Glutamatergic neuron (in vitro differentiated cells): Measurements from ENCODE around the gene RNASET2. TPM values are rescaled to one million over a fixed set of nuclear protein-coding genes. Genes with fewer than 3 reads are reported as not detected.

ENCODE experiments used
- DNase-seq: peaks from one replicate; pipeline ENCODE4 v3.0.0; 2022
- H3K27ac Mint-ChIP-seq: one replicate; pipeline ENCODE4 v1.8.0; 2020; ENCODE audit warnings: mild to moderate bottlenecking, mixed read lengths, inconsistent platforms; ENCODE audit not compliant: unreplicated experiment
- H3K27me3 Mint-ChIP-seq: one replicate; pipeline ENCODE4 v1.8.0; 2020; ENCODE audit warnings: mild to moderate bottlenecking, moderate library complexity, mixed read lengths, inconsistent platforms; ENCODE audit not compliant: unreplicated experiment
- H3K36me3 Mint-ChIP-seq: one replicate; pipeline ENCODE4 v1.8.0; 2020; ENCODE audit warnings: mild to moderate bottlenecking, mixed read lengths, inconsistent platforms; ENCODE audit not compliant: unreplicated experiment
- H3K4me1 Mint-ChIP-seq: one replicate; pipeline ENCODE4 v1.8.0; 2020; ENCODE audit warnings: mild to moderate bottlenecking, low read depth, mixed read lengths, inconsistent platforms; ENCODE audit not compliant: unreplicated experiment
- H3K4me3 Mint-ChIP-seq: one replicate; pipeline ENCODE4 v1.8.0; 2020; ENCODE audit warnings: mild to moderate bottlenecking, mixed read lengths, inconsistent platforms; ENCODE audit not compliant: unreplicated experiment
- H3K9me3 Mint-ChIP-seq: one replicate; pipeline ENCODE4 v1.8.0; 2020; ENCODE audit warnings: mild to moderate bottlenecking, moderate library complexity, mixed read lengths, inconsistent platforms; ENCODE audit not compliant: unreplicated experiment
- CTCF ChIP-seq: fragments of 200-600 bp; sonication (generic); IDR thresholded peaks from one replicate; pipeline ENCODE4 v1.5.0; 2021; ENCODE audit not compliant: partially characterized antibody, unreplicated experiment
- total RNA-seq: library from RNA; stranded (reverse); fragmentation: NEBNext Ultra II Directional; extraction: Animal tissue kit (Norgen Biotek cat#: 25700); gene quantifications from one replicate; pipeline ENCODE4 v1.2.1, GENCODE V29; 2021; ENCODE audit not compliant: unreplicated experiment

Gene RNASET2
- total RNA-seq, 1 donor from 2014 or later = 2.2 TPM

- Mint-ChIP-seq H3K36me3 (no peaks in the 10 kb centered on the region), H3K4me1 (peaks cover 3% of the 10 kb centered on the region), H3K27me3 (peaks cover 7% of the 10 kb centered on the region), H3K9me3 (no peaks in the 10 kb centered on the region), H3K27ac (no peak overlapping the region), H3K4me3 (no peak overlapping the region)
- DNase-seq = no peak
- TF ChIP-seq CTCF = no peak
These were observed 23.0 kb downstream of the RNASET2 start for GRCh38 chr6:166933396-166933795.

- peaks cover 7% of the 10 kb centered on the region for H3K27me3 Mint-ChIP-seq
- H3K9me3 Mint-ChIP-seq = no peaks in the 10 kb centered on the region
- DNase-seq = no peak
- peaks cover 10% of the 10 kb centered on the region for H3K4me1 Mint-ChIP-seq
- H3K36me3 Mint-ChIP-seq = no peaks in the 10 kb centered on the region
- H3K4me3 Mint-ChIP-seq = no peak overlapping the region
- no peak overlapping the region for H3K27ac Mint-ChIP-seq
- no peak for TF ChIP-seq CTCF
These were observed 23.7 kb downstream of the RNASET2 start for GRCh38 chr6:166932616-166933015.

GRCh38 chr6:166932116-166932515 lies 24.2 kb downstream of the RNASET2 start:
- H3K27ac Mint-ChIP-seq = no peak overlapping the region
- no peak for TF ChIP-seq CTCF
- peaks cover 13% of the 10 kb centered on the region for H3K4me1 Mint-ChIP-seq
- H3K27me3 Mint-ChIP-seq = peaks cover 7% of the 10 kb centered on the region
- H3K4me3 Mint-ChIP-seq = no peak overlapping the region
- no peaks in the 10 kb centered on the region for H3K9me3 Mint-ChIP-seq
- no peak for DNase-seq
- H3K36me3 Mint-ChIP-seq = no peaks in the 10 kb centered on the region

GRCh38 chr6:166931426-166931970 lies 24.9 kb downstream of the RNASET2 start:
- Mint-ChIP-seq H3K27me3 (peaks cover 7% of the 10 kb centered on the region), H3K9me3 (no peaks in the 10 kb centered on the region), H3K4me1 (peaks cover 15% of the 10 kb centered on the region), H3K4me3 (no peak overlapping the region), H3K36me3 (no peaks in the 10 kb centered on the region), H3K27ac (no peak overlapping the region)
- no peak for DNase-seq
- TF ChIP-seq CTCF = no peak

- Mint-ChIP-seq H3K27ac (no peak overlapping the region), H3K4me1 (peaks cover 12% of the 10 kb centered on the region), H3K27me3 (peaks cover 7% of the 10 kb centered on the region), H3K4me3 (no peak overlapping the region), H3K36me3 (no peaks in the 10 kb centered on the region), H3K9me3 (no peaks in the 10 kb centered on the region)
- no peak for DNase-seq
- TF ChIP-seq CTCF = no peak
These were observed 25.9 kb downstream of the RNASET2 start for GRCh38 chr6:166930354-166930891.
